HG03064 (cell line): ENCODE measurements around the gene DDX1.
"Not testable (repeated sequence)": the region's sequence is repeated elsewhere in the genome, so short reads cannot be mapped to it uniquely, and the experiment has no call there.

Source experiments
- ATAC-seq: cut with Tn5 transposase; IDR thresholded peaks from one replicate; pipeline ENCODE4 v1.9.1; 2021; ENCODE audit warnings: low read depth; ENCODE audit not compliant: unreplicated experiment

The DDX1 gene

DNA sequence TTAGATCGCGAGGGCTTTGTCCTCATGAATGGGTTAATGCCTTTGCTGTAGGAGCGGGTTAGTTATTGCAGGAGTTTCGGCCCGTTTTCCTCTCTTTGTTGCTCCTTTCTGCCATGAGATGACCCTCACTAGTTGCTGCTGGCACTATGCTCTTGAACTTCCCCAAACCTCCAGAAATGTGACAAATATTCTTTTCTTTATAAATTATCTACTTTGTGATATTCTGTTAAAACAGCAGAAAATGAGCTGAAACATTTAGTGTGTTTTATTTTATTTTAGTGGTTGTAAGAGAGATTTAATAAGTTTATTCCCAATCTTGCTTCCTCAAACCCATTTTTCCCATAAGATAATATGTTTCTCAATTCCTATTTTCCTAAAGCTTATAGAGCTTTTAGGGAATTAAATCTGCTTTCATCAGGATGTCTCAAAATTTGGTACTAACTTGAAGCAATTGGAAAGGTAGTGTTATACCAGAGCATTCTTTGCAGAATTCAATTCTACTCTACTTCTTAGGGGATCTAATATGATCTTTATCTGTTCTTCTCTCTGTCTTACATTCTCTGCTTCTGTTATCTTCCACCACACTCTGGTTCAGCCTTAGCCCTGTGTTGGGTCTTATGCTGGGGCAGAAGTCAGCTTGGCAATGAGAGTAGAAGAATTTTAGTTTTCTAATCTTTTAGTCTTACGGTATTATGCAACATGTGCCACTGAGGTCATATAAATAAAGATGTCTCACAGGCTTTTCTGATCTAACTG is 23.1 kb downstream of the DDX1 start:
- no peak for ATAC-seq

GRCh38 chr2:15615301-15615920 is 23.7 kb downstream of the DDX1 start:
- no peak for ATAC-seq

DNA sequence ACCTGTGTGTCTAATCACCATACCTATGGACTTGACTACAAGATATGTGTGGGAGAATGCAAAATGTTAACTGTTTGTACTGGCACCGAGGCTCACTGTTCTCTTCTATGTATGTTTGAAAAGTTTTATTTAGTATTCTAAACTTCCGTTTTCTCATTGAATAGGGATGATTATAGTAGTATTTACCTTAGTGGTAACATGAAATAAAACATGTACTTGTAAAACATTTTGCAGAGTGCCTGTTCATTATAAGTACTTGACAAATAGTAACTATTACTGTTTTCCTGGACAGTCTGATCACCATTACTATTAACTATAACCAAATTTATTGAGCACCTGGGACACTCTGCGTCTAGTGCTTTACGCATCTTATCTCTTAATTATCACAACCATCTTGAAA is 24.8 kb downstream of the DDX1 start:
- no peak for ATAC-seq

- no peak for ATAC-seq
Observed at GRCh38 chr2:15616850-15617777, 25.4 kb downstream of the DDX1 start.

DNA sequence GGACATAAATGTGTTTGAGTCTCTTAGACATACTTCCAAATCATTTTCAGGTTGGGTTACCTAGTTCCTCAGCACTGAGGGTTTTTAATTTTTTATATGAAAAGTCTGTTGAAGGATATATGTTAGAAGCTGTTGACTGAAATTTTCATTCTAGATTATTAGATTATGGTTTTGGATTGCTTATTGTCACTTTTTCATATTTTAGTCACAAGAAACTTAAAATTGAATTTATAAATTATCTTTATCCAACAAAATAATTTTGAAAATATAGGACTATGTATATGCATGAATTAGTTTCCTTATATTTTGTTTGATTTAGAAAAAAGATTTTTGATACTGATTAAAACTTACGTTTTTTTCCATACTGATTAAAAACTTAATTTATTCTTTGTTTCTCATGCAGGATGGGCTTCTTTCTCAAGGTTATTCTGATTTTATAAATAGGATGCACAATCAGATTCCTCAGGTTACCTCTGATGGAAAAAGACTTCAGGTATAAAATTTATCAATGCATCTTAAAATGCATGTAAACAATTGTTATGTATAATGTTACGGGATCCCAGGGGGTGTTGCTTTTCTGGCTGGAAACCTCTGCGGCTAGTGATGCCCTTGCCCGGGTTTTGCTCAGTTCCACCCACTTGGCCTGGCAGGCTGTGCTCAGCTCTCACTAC is 26.2 kb downstream of the DDX1 start:
- ATAC-seq: no peak

- ATAC-seq: no peak
Observed at GRCh38 chr2:15618449-15618855, 26.8 kb downstream of the DDX1 start.

- no peak for ATAC-seq
Observed at GRCh38 chr2:15619076-15619475, 27.4 kb downstream of the DDX1 start.

DNA sequence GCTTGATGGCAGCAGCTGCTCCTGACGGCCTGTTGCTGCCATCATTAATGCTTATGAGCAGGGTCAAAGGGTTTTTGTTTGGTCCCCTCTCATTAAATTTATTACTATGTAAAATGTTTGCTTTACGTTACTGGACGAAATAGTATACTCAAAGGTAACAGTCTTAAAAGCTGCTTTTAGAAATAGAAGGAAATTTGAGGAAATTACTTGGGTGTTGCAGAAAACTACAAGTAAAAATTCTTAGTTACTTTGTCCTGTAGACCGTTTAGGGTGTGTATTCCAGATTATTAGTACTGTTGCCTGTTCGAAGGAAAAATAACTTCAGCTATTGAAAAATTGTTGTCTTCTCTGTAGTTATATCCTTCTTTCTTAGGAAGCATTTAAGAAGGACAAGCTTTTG is 27.8 kb downstream of the DDX1 start:
- no peak for ATAC-seq

- ATAC-seq: no peak
Observed at GRCh38 chr2:15619938-15620337, 28.3 kb downstream of the DDX1 start.

GRCh38 chr2:15620340-15620739 is 28.7 kb downstream of the DDX1 start:
- no peak for ATAC-seq

DNA sequence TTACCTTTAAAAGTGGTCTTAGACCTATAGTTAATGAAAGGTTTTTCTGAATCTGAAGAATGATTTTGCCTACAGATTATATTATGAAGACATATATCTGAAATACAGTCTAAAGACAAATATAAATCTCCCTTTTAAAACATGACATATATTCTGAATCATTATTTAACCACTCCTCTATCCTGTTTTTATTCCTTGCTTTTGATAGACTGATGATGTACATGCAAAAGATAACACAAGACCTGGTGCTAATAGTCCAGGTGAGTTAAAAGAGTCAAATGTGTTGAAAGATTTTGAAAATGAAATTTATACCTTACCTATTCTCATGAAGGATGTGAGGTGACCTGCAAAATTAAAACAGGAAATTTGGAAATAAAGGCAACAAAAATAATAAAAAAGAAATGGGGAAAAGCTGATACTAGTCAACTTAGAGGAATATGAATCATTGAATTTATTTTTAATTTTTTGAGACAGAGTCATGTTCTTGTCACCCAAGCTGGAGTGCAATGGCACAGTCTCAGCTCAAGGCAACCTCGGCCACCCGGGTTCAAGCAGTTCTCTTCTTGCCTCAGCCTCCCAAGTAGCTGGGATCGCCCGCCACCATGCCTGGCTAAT is 29.3 kb downstream of the DDX1 start:
- ATAC-seq: no peak

DNA sequence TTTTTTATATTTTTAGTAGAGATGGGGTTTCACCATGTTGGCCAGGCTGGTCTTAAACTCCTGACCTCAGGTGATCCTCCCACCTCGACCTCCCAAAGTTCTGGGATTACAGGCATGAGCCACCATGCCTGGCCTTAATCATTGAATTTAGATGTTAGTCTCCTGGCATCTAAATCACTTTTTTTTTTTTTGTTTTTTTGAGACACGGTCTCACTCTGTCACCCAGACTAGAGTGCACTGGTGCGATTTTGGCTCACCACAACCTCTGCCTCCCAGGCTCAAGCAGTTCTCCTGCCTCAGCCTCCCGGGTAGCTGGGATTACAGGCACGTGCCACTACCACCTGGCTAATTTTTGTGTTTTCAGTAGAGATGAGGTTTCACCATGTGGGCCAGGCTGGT is 29.8 kb downstream of the DDX1 start:
- not testable (repeated sequence) for ATAC-seq

DNA sequence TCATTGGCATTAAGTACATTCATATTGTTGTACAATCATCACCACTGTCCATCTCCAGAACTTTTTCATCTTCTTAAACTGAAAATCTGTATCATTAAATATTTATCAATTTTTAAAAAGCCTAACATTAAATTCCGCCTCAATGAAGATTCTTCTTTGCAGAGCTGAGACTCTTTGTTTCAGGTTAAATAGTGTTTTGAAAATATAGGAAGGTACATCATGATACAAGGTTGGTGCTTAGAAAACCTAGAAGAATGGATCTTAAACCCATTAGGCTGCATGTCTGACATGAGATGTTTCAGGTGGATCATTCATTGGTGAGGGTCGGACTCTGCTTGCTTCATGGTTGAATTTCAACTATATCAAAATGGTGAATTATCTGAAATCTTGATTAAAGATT is 30.5 kb downstream of the DDX1 start:
- no peak for ATAC-seq

GRCh38 chr2:15622614-15623480 is 31.2 kb downstream of the DDX1 start:
- no peak for ATAC-seq

GRCh38 chr2:15623481-15623796 is 31.8 kb downstream of the DDX1 start:
- ATAC-seq: no peak

DNA sequence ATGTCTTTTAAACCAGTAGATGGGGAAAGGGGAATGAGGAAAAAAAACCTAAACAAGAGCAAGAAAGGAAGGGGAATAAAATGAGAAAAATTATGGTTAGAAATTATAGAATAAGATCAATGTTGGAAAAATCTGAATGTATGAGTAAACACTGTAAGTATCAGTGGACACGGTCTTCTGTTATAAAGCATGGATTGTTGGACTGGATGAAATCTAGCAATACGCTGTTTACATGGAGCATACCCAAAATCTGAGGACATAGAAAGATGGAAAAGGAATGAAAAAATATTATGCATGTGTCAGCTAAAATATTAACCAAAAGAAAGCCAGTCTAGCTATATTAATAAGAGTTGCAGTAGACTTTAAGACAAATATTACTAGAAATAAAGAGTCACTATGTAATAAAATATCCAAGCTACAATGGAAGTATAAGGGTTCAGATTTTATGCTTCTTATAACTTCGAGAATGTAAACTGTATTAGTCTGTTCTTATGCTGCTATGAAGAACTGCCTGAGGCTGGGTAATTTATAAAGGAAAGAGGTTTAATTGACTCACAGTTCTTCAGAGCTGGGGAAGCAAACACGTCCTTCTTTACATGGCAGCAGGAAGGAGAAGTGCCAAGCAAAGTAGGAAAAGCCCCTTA is 32.4 kb downstream of the DDX1 start:
- ATAC-seq: no peak

DNA sequence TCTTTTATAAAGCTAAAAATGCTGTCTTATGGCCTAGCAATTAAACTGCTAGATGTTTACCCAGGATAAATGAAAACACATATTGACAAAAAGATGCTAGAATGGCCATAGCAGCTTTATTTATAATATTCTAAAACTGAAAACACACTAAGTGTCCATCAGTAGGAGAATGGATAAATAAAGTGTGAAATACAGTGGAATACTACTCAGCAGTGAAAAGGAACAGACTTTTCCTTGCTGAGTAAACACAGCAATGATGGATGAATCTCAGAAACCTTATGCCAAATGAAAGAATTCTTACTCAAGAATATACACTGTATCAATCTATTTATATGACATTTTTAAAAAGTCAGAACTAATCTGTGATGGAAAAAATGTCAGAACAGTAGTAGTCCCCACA is 33.2 kb downstream of the DDX1 start:
- no peak for ATAC-seq

DNA sequence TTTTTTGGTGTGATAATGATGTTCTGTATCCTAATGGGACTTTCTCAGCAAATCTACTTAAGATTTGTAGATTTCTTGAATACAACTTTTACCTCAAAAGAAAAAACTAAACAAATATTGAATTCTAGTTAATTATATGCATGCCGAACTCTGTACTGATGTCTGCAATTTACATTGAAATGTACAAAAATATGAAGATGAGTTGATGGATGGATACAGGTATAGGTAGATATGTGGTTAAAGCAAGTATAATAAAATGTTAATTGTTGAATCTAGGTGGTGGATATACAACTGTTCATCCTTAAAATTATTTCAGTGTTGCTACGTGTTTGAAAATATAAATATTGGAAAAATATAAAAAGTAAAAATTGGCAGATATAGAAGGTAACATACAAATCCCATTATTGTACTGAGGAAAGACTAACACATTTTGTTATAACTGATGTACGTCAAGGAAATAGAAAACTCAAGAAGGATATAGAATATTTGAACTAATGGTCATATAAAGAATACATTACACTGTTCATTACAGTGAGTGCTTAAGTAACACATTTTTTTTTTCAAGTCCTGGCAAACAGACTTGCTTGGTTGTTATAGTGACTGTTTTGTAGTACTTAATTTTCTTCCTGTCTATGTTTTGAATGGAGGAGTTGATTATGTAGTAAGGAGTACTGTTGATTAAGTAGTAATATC is 33.8 kb downstream of the DDX1 start:
- ATAC-seq: no peak

DNA sequence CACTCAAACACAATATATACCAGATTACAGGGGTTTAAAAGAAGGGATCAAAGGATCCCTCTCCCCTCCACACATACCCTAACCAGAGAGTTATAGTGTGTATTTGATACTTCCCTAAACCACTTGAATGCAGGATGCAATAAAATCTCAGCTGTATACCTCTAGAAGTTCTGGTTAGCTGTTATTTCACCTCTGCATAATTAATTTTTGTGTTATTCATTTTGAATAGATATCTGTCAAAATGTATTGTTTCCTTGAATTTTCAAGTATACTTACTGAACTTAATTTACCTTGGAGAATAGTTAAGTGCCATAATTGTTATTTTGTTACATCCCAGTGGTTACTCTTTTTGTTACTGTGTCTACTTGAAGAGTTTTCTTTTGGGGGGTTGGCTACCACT is 34.5 kb downstream of the DDX1 start:
- ATAC-seq: no peak
